Astrocyte of the hippocampus (primary cell): ENCODE measurements around the gene ADGRA3.

Source experiments
- DNase-seq: peaks from one replicate; pipeline ENCODE4 v3.0.0; 2011; ENCODE audit warnings: low read depth, low spot score

The ADGRA3 gene

DNA sequence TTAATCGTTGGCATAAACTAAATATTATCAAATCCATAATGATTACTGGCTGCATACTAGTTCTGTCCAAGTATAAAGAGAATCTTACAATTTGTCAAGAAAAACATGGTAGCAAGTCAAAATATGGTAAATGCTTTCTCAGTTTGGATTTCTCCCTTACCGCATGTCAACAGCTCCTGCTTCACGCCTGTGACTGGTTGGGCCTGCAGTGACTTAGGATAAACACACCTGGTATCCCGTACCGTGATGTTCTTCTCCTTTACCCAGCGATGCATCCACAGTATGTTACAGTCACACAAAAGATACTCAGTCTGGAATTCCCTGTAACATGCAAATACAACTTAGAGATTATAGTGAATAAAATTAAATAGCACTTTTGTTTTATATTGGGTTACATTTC is 71.1 kb downstream of the ADGRA3 start:
- DNase-seq = no peak

- no peak for DNase-seq
These were observed 72.9 kb downstream of the ADGRA3 start for GRCh38 chr4:22442956-22443355.

- DNase-seq = no peak
These were observed 74.9 kb downstream of the ADGRA3 start for GRCh38 chr4:22440999-22441398.

GRCh38 chr4:22439947-22440346 is 75.9 kb downstream of the ADGRA3 start:
- no peak for DNase-seq

DNA sequence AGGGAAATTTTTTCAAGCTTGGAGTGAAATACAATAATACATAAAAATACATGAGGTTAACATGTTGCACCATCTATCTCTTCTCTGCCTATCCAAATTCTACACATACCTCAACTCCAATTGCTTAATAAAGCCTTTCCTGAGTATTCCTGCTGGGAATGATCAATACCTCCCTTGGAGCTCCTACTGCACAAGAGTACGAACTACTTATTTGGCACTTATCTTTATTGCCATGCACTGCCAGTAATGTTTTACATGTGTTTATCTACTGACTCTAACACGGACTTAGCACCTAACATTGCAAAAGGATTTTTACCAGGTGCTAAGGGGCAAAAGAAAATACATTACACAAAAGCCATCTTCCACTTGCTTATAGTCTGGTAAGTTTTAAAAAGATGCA is 80.2 kb downstream of the ADGRA3 start:
- no peak for DNase-seq

- DNase-seq = peak; percentile 69
These were observed 81.0 kb downstream of the ADGRA3 start for GRCh38 chr4:22434895-22435294.

- DNase-seq = no peak
These were observed 85.2 kb downstream of the ADGRA3 start for GRCh38 chr4:22430626-22431025.

GRCh38 chr4:22428441-22428840 is 87.4 kb downstream of the ADGRA3 start:
- no peak for DNase-seq

DNA sequence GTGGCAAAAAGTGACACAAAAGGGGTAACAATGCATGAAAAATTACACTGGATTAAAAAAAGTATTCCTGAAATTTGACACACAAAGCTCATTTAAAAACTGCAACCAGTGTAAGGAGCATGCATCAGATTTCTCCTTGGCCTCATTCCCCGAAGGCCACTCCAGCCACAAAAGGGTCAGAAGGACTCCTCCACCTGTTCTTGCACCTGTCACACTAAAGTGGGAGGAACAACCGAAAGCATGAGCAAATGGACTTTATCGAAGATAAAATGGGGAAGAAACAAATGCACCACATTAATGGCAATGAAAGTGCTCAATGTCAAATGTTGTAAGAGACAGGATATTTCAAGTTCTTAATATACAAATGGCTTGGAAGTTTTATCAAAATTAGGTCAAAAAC is 88.2 kb downstream of the ADGRA3 start:
- no peak for DNase-seq

- DNase-seq = no peak
These were observed 95.6 kb downstream of the ADGRA3 start for GRCh38 chr4:22420291-22420690.

GRCh38 chr4:22417408-22417807 is 98.5 kb downstream of the ADGRA3 start:
- peak; percentile 21 for DNase-seq

DNA sequence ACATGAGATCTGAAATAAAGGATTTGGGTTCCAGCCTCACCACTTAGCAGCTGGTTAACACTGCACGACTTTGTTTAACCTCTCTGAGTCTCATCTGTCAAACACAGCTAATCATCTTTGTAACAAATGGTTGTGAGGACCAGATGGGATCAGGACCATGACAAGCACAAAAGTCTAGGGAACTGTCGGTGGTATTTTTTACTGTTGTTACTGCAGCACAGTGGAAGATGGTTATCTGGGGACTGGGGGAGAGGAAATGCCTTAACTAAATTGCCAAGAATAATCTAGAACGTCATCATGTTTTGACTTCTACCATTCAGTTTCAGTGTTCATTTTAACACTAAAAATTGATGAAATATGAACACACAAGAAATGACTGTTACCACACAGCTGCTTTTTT is 99.5 kb downstream of the ADGRA3 start:
- DNase-seq = no peak

DNA sequence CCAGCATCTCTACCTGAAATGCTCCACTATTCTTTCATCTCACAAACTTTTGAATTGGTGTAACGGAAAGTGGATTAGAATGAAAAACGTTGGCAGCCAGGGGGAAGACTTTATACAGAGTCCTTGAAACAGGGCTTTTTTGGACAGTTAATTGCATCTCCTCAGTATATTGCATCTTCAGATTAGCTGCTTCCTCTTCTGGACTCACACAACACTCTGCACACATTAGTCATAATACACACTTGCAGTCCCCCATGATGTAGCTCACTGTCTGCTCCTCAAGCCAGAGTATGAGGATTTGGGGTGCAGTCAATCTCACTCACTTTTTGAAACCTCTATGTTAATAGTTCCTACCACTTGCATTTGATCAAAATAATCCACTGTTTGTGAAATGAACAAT is 101.0 kb downstream of the ADGRA3 start:
- DNase-seq = no peak

GRCh38 chr4:22413471-22413870 is 102.4 kb downstream of the ADGRA3 start:
- DNase-seq = no peak

GRCh38 chr4:22412013-22412412 is 103.9 kb downstream of the ADGRA3 start:
- DNase-seq = no peak

DNA sequence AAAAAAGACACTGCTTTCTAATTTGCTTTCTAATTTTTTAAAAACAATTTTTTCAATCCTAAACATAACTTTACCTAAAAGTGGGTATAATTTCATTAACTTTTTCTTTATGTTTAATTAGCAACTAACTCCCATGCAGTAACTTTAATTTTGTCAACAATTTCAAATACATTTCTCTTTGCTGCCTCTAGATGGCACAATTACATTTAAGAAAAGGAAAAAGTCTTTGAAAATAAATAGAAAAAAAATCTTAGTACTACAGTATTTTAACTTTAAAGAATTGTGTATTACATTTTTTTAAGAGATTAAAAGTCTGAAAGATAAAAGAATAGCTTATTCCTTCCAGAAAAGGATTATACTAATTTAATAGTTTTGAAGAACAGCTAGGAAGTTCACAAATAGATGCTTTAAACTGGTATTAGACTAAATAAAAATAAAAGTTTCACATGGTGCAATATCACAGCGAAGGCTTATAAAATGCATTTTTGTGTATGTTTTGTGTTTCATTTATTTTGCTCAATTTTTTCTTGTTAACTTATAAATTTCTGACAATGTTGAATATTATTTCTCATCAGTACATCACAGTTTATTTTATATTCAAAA is 105.1 kb downstream of the ADGRA3 start:
- DNase-seq = no peak

GRCh38 chr4:22408474-22408873 is 107.4 kb downstream of the ADGRA3 start:
- no peak for DNase-seq

GRCh38 chr4:22407361-22407760 is 108.5 kb downstream of the ADGRA3 start:
- DNase-seq = no peak

DNA sequence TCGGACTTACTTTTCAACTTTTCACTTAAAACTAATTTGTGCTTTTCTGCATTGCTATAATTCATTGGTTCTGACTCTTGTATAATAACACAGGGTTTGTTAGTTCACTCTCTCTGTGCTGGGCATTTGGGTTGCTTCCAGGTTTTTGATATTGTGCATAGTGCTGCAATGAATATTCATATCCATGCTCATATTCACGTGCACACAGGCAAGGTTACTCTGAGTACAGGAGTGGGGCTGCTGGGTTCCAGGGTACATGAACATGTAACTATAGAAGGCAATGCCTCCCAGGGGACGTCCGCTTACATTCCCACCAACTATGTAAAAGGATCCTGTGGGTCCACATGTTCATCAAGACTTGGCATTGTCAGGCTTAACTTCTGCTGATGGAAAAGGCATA is 117.2 kb downstream of the ADGRA3 start:
- no peak for DNase-seq

DNA sequence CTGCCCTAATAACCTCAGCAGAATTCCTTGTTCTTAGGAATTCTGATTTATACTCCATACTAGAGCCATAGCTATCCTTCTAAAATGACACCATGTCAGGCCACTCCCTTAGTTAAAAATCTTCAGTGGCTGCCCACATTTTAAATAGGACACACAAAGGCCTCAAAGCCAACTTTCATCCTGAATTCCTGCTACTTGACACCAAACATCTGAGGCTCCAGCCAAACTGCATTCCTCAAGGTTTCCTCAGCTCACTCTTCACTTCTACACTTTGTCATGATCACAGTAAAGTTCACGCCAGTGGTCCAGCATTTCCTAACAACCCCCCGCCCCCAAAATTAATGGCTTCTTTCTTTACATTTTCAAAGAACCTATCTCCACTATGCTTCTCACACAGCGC is 124.3 kb downstream of the ADGRA3 start:
- DNase-seq = peak; percentile 62

GRCh38 chr4:22389240-22389870 is 126.5 kb downstream of the ADGRA3 start:
- DNase-seq = peak; percentile 86

- DNase-seq = peak; percentile 15
These were observed 130.3 kb downstream of the ADGRA3 start for GRCh38 chr4:22385611-22386011.

- DNase-seq = no peak
These were observed 131.7 kb downstream of the ADGRA3 start for GRCh38 chr4:22384154-22384553.

GRCh38 chr4:22382216-22382615 is 133.7 kb downstream of the ADGRA3 start:
- DNase-seq = peak; percentile 56
